HG03045 (cell line): ENCODE data around the gene DEPDC4.

ENCODE experiments used
- ATAC-seq: cut with Tn5 transposase; IDR thresholded peaks from one replicate; pipeline ENCODE4 v1.9.1; 2021; ENCODE audit warnings: mild to moderate bottlenecking, moderate library complexity; ENCODE audit not compliant: unreplicated experiment

The DEPDC4 gene

GRCh38 chr12:100219328-100220109, 47.4 kb downstream of the DEPDC4 start:
- no peak for ATAC-seq

- ATAC-seq: no peak
Observed at GRCh38 chr12:100216337-100216736, 50.5 kb downstream of the DEPDC4 start.

- no peak for ATAC-seq
Observed at GRCh38 chr12:100215209-100215608, 51.7 kb downstream of the DEPDC4 start.

GRCh38 chr12:100214518-100214917, 52.4 kb downstream of the DEPDC4 start:
- no peak for ATAC-seq

DNA sequence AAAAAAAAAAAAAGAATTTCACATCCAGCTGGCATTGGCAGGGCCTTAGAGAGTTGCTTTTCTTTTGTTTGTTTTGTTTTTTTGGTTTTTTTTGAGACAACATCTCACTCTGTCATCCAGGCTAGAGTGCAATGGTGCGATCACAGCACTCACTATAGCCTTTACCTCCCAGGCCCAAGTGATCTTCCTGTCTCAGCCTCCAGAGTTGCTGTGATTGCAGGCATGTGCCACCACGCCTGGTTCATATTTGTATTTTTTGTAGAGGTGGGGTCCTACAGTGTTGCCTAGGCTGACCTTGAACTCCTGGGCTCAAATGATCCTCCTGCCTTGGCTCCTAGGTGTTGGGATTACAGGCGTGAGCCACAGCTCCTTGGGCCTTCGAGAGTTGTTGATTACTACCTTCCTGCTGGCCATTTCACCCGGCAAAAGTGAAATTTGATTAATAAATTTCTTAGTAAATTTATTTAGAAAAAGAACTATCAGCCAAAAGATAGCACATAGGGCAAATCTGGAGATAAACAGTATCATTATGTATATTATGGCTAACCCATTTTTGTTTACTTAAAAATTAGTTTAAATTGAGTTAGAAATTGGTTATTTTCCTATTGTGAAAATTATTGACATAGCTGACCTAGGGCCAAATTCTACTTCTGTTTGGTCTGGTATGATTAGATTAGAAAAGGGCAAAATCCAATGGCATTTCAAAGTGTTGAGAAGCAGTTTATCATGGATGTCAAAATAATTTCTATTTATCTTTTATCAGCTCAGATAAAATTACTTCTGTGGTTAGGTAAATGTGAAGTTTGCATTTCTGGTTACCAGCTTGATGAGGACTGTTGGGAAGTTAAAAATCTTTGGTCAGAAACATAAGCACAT, 53.6 kb downstream of the DEPDC4 start:
- ATAC-seq: no peak

DNA sequence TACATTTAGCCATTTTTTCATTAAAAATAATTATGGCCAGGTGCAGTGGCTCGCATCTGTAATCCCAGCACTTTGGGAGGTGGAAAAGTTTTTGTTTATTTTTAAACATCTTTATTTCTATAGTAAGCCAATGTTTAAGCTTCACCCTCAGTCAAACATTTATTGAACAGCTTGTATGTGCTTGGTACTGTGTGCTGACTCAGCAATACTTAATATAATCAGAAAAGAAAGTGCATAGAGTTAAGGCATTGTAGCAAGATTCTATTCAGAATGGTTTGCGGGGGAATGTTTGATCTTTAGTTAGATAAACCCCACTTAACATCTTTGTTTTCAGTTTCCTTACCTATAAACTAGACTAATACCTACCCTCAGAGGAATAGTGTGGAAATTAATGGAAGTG, 55.2 kb downstream of the DEPDC4 start:
- ATAC-seq: no peak

DNA sequence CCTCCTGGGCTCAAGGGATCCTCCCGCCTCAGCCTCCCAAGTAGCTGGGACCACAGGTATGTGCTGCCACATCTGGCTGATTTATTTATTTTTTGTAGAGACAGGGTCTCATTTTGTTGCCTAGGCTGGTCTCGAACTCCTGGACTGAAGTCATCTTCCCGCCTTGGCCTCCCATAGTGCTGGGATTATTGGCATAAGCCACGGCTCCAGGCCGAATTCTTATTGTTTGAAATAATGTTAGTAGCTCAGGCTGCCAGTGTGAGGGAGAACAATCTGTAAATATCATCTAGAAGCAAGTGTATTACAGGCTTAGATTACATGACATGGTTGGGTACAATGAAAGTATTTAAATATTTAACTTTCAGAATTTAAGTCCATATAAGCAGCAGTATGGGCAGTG, 58.0 kb downstream of the DEPDC4 start:
- ATAC-seq: no peak

- no peak for ATAC-seq
Observed at GRCh38 chr12:100207311-100207710, 59.6 kb downstream of the DEPDC4 start.

DNA sequence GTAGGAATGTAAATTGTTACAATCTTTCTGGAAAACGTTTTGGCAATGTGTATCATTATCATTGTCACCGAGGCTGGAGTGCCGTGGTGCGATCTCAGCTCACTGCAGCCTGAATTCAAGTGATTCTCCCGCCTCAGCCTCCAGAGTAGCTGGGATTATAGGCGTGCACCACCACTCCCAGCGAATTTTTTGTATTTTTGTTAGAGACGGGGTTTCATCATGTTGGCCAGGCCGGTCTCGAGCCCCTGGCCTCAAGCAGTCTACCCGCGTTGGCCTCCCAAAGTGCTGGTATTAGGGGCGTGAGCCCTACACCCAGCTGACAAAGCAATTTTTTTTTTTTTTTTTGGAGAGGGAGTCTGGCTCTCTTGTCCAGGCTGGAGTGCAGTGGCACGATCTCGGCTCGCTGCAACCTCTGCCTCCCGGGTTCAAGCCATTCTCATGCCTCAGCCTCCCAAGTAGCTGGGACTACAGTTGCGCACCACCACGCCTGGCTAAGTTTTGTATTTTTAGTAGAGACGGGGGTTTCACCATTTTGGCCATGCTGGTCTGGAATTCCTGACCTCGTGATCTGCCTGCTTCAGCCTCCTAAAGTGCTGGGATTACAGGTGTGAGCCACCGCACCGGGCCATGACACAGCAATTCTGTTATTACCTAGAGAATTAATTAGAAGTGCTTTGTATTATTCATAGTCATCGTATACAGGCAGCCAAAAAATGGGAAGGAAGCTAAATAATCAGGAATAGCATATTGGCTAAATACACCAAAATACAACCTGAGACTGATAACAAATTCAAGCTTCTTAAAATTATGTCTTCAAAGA, 65.1 kb downstream of the DEPDC4 start:
- no peak for ATAC-seq

- peak; percentile 89 for ATAC-seq
Observed at GRCh38 chr12:100200463-100201181, 66.3 kb downstream of the DEPDC4 start, which contains the start of gene ACTR6. TSS of gene ACTR6 (plus strand) at chr12:100200815. CDS start at chr12:100200852, 37 bp downstream.

GRCh38 chr12:100199347-100200149, 67.3 kb downstream of the DEPDC4 start:
- peak; percentile 84 for ATAC-seq

- no peak for ATAC-seq
Observed at GRCh38 chr12:100199023-100199346, 67.9 kb downstream of the DEPDC4 start.

DNA sequence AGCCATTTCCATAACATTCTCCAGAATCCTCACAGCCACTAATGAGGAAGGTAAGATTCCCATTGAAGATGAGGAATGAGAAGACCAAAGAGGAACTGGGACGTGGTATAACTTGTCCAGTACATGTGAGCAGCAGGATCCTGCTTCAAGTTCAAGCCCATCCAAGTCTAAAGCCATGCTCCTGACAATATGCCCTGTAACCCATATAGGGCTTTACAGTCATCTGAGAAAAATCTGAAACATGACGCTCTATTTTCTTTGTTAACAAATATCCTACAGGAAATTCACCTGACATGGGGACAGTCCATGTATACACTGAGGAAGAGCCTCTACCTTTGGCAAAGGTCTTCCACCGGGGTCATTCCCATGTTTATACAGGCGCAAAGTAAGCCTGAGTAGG, 69.4 kb downstream of the DEPDC4 start:
- no peak for ATAC-seq

- ATAC-seq: no peak
Observed at GRCh38 chr12:100193085-100193484, 73.8 kb downstream of the DEPDC4 start.
